Activated CD8-positive, alpha-beta T cell treated with anti-CD3 and anti-CD28 coated beads, Interleukin-2, amount 10 ng/mL, durations not matched to agents 7 days and 5 days (primary cell): Measurements from ENCODE around the gene TDRD10. TPM values are rescaled to one million over a fixed set of nuclear protein-coding genes. Genes with fewer than 3 reads are reported as not detected.

ENCODE experiments used
- ATAC-seq: fragments of 150-1000 bp; cut with Tn5 transposase; one replicate; pipeline ENCODE4 v1.10.0; 2021; ENCODE audit warnings: moderate library complexity
- CTCF ChIA-PET: fragments of 350-600 bp; sonication (Branson Sonifier 250); formaldehyde crosslinking; loops from one replicate; lab custom pipeline; 2021; ENCODE audit warnings: antibody characterized with exemption; lab: Charles Lee
- POLR2A ChIA-PET: fragments of 350-600 bp; sonication (Branson Sonifier 250); formaldehyde crosslinking; loops from one replicate; lab custom pipeline; 2021; ENCODE audit warnings: antibody characterized with exemption; lab: Charles Lee
- DNase-seq: peaks from one replicate; pipeline ENCODE4 v3.0.0-alpha.2; 2020
- H3K27ac Mint-ChIP-seq: one replicate; pipeline ENCODE4 v1.8.0; 2021; ENCODE audit warnings: mild to moderate bottlenecking, mixed read lengths
- H3K27me3 Mint-ChIP-seq: one replicate; pipeline ENCODE4 v1.8.0; 2021; ENCODE audit warnings: low read depth, mixed read lengths
- H3K36me3 Mint-ChIP-seq: one replicate; pipeline ENCODE4 v1.8.0; 2021; ENCODE audit warnings: low read depth, mixed read lengths
- H3K4me1 Mint-ChIP-seq: one replicate; pipeline ENCODE4 v1.8.0; 2021; ENCODE audit warnings: low read depth, mixed read lengths
- H3K4me3 Mint-ChIP-seq: one replicate; pipeline ENCODE4 v1.8.0; 2021; ENCODE audit warnings: mild to moderate bottlenecking, mixed read lengths
- H3K9me3 Mint-ChIP-seq: one replicate; pipeline ENCODE4 v1.8.0; 2022; ENCODE audit warnings: mixed read lengths; ENCODE audit not compliant: insufficient read depth
- total RNA-seq, 2 experiments: library from RNA; stranded (reverse); gene quantifications; one replicate each; pipeline ENCODE4 v1.2.3, GENCODE V29; 2021

The TDRD10 gene, protein sequence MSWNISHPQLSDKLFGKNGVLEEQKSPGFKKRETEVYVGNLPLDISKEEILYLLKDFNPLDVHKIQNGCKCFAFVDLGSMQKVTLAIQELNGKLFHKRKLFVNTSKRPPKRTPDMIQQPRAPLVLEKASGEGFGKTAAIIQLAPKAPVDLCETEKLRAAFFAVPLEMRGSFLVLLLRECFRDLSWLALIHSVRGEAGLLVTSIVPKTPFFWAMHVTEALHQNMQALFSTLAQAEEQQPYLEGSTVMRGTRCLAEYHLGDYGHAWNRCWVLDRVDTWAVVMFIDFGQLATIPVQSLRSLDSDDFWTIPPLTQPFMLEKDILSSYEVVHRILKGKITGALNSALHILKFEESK
- not detected for total RNA-seq

DNA sequence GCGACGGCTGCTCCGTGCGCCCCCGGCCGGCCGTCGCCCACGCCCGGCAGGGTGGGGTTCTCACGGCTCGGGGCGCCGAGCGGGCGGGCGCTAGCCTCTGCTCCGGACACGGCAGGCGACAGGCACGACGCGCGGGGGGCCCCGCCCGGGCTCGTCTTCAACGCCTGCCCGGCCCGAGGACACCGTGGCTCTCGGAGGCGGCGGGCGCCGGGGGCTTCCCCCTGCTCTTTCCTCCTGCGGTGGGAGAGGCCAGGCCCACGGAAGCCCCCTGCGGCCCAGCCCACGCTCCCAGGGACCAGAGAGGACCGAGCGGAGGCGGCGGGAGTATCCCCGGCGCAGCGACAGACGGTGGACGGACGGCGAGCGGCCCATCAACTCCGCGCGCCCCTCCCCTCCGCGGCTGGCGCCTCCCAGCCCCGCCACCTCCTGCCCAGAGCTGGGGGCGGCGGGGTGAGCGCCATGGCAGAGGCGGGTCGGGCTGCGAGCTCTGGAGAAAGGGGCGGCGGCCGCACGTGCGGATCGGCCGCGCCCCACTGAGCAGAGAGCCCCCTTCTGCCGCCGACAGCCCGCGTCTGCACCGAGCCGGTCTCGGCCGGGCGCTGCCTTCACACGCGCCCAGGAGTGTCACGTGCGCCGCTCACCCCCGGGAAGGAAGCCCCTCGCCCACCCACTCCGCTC lies at the start of gene TDRD10, which contains the start of gene SHE:
TSS of gene TDRD10 (plus strand) at position 154 of the 678 bp plus-strand sequence. CDS start 4,685 bp downstream, outside the sequence.
TSS of gene SHE (minus strand) at position 347 of the 678 bp plus-strand sequence. CDS start 386 bp downstream, outside the sequence.
- CTCF ChIA-PET: no interaction called here
- H3K27me3 Mint-ChIP-seq: peaks cover 49% of the 10 kb centered on the region

DNA sequence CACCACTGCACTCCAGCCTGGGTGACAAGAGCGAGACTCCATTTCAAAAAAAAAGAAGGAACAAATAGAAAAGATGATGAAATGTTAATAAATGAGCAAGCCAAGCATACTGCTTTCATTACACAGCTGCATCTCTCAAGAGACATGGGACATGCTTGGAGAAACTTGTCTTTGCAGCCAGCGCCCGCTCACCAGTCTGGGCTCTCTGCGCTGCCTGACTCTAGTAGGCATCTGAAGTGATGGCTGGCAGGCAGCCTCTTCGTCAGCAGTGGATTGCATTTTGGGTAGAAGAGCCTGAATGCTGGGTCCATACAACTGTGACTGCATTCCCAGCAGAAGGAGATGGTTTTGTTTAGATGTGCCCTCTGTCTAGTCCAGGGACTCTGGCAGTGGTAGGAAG lies 48.9 kb upstream of the TDRD10 start:
- DNase-seq (no peak), ATAC-seq (no peak)
- Mint-ChIP-seq H3K27me3 (peaks cover 31% of the 10 kb centered on the region), H3K4me3 (no peak overlapping the region), H3K9me3 (no peaks in the 10 kb centered on the region), H3K4me1 (peaks cover 16% of the 10 kb centered on the region), H3K36me3 (no peaks in the 10 kb centered on the region), H3K27ac (no peak overlapping the region)
- ChIA-PET CTCF (interaction anchor here (0.6 to 2.4 kb wide), 4 partner anchors 8 to 52 kb away, joined by 3 to 8 read pairs (median 4); no protein-coding TSS in a partner anchor), POLR2A (no interaction called here)

More for the DNA sequence above, at the start of gene TDRD10, which contains the start of gene SHE:
- DNase-seq: no peak
- H3K9me3 Mint-ChIP-seq: no peaks in the 10 kb centered on the region
- no peak within 1 kb of the TSS for H3K27ac Mint-ChIP-seq
- H3K36me3 Mint-ChIP-seq: no peaks in the 10 kb centered on the region
- peaks cover 3% of the 10 kb centered on the region for H3K4me1 Mint-ChIP-seq
- ATAC-seq: peak; percentile 50
- H3K4me3 Mint-ChIP-seq: no peak within 1 kb of the TSS
- POLR2A ChIA-PET: no interaction called here

DNA sequence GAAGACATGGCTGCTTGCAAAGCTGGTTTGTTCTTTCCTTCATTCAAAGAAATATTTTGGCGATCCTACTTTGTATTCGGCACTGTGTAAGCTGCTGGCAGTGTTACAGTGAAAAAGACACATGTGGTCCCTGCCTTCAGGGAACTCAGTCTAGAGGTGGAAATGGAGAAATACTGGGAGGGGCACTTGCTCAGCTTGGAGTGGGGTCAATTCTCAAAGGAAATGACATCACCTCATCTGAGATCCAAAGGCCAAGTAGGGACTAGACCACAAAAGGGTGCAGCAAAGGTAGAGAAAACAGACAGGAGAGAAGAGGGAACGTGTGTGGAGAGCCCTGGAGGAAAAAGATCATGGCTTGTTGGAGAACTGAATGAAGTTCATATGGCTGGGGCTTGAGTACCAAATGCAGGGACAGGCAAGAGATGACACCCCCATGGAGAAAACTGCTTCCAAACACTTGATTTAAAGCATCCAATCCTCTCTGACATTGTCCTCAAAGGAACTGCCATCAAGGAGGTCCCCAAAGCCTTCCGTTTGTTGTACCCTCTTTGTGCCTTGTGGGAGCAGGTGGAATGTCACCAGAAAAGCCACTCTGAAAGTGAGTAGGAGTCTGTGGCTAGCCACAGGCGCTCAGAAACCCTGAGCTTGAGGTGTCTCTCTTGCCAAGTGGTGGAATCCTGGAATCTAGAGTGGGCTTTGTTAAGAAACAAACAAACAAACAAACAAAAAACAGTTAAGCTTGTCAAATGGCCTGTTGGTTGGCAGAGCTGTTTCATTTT lies 48.3 kb upstream of the TDRD10 start:
- peak; percentile 30 for ATAC-seq
- Mint-ChIP-seq H3K36me3 (no peaks in the 10 kb centered on the region), H3K27ac (no peak overlapping the region)

DNA sequence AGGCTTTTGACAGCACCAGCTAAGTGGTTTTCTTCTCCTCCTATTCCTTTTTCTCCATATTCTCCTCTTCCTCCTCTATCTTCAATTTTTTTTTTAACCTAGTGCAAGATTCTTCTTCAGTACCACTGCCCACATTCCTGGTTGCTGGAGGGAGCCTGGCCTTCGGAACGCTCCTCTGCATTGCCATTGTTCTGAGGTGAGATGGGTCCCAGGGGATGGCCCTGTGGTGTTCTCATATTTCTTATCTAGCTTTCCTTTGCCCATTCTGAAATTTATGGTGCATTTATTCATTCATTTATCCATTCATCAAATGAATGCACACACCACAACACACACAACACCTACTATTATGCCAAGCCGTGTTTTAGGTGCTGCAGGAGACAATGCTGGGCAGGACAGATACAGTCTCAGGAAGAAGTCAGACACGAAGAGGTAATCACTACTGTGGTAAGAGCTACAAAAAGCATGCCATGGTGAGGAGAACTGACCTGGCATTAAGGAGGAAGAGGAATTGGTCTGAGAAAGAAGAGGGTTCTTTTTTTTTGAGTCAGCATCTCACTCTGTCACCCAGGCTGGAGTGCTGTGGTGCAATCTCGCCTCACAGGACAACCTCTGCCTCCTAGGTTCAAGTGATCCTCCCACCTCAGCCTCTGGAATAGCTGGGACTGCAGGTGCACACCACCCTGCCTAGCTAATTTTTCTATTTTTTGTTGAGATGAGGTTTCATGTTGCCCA lies 47.5 kb upstream of the TDRD10 start:
- H3K36me3 Mint-ChIP-seq: no peaks in the 10 kb centered on the region
- no peak overlapping the region for H3K4me3 Mint-ChIP-seq
- DNase-seq (no peak), ATAC-seq (no peak)
- POLR2A ChIA-PET: interaction anchor here (0.6 kb wide), 1 partner anchor 45 kb away, joined by 3 read pairs; no protein-coding TSS in a partner anchor
- peaks cover 29% of the 10 kb centered on the region for H3K27me3 Mint-ChIP-seq
- CTCF ChIA-PET: interaction anchor here (1.2 to 2.4 kb wide), 3 partner anchors 8 to 92 kb away, joined by 3 to 8 read pairs (median 4); no protein-coding TSS in a partner anchor
- peaks cover 16% of the 10 kb centered on the region for H3K4me1 Mint-ChIP-seq
- H3K27ac Mint-ChIP-seq: no peak overlapping the region
- H3K9me3 Mint-ChIP-seq: no peaks in the 10 kb centered on the region

More for the DNA sequence above, 48.3 kb upstream of the TDRD10 start:
- ChIA-PET POLR2A (interaction anchor here (0.6 kb wide), 1 partner anchor 44 kb away, joined by 3 read pairs; no protein-coding TSS in a partner anchor), CTCF (interaction anchor here (1.0 to 2.4 kb wide), 4 partner anchors 9 to 93 kb away, joined by 3 to 8 read pairs (median 4); no protein-coding TSS in a partner anchor)
- Mint-ChIP-seq H3K27me3 (peaks cover 29% of the 10 kb centered on the region), H3K4me1 (peaks cover 16% of the 10 kb centered on the region), H3K4me3 (no peak overlapping the region), H3K9me3 (no peaks in the 10 kb centered on the region)
- no peak for DNase-seq

DNA sequence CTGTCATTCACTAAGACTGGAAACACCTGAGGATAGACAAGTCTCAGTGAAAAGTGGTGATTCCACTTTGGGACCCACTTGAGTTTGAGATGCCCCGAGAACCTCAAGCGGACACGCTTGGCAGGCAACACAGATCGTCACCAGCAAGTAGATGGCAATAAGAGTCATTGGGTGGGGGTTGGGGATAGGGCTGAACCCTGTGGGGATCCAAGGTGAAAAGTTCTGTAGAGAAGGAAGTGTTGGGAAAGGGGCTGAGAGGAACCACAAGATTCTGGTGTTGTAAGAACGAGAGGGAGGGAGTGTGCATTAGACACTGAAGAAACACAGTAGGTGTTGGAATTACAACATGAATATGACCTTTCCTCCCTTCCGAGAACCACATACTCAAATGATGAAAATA lies 45.4 kb upstream of the TDRD10 start:
- CTCF ChIA-PET: no interaction called here
- H3K4me3 Mint-ChIP-seq: no peak overlapping the region
- peaks cover 16% of the 10 kb centered on the region for H3K4me1 Mint-ChIP-seq
- no peaks in the 10 kb centered on the region for H3K9me3 Mint-ChIP-seq
- peaks cover 24% of the 10 kb centered on the region for H3K27me3 Mint-ChIP-seq
- ATAC-seq (no peak), DNase-seq (no peak)
- POLR2A ChIA-PET: no interaction called here
- no peak overlapping the region for H3K27ac Mint-ChIP-seq
- no peaks in the 10 kb centered on the region for H3K36me3 Mint-ChIP-seq

DNA sequence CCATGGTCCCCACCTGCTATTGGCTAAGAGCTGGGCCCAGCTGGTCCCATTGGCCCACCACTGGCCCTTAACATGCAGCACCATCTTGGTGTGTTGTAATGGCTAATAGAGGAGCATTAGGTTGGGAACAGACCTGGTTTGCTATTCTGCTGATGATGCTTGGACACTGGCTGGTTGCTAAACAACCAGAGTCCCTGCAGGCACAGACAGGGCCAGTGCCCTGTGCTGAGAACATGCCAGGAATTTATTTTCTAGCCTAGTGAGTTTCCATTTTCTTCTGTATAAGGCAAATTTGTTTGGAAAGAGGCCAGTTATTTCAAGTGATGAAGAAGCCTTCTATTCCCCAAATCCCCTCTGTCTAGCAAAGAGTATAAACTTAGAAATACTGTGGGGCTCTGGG lies 42.9 kb upstream of the TDRD10 start:
- no peak for ATAC-seq
- Mint-ChIP-seq H3K4me3 (no peak overlapping the region), H3K9me3 (no peaks in the 10 kb centered on the region), H3K27me3 (peaks cover 9% of the 10 kb centered on the region), H3K36me3 (no peaks in the 10 kb centered on the region), H3K27ac (no peak overlapping the region), H3K4me1 (peaks cover 22% of the 10 kb centered on the region)
- no peak for DNase-seq
- POLR2A ChIA-PET: no interaction called here
- CTCF ChIA-PET: interaction anchor here (1.3 kb wide), 1 partner anchor 626 kb away, joined by 3 read pairs; no protein-coding TSS in a partner anchor

DNA sequence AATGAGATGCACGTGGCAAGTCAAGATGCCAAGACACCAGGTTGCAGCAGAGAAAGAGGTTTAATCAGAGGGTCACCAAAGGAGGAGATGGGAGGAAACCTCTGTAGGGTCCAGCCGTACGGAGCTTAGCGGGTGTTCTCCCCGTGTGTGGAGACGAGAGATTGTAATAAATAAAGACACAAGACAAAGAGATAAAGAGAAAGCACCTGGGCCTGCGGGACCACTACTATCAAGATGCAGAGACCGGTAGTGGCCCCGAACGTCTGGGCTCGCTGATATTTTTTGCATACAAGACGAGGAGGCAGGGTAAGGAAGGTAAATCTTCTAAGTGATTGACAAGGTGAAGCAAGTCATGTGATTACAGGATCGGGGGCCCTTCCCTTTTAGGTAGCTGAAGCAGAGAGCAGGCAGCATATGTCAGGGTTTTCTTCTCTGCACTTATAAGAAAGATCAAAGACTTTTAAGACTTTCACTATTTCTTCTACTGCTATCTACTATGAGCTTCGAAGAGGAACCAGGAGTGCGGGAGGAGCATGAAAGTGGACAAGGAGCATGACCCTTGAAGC lies 41.2 kb upstream of the TDRD10 start:
- peaks cover 20% of the 10 kb centered on the region for H3K4me1 Mint-ChIP-seq
- POLR2A ChIA-PET: no interaction called here
- no peak for ATAC-seq

DNA sequence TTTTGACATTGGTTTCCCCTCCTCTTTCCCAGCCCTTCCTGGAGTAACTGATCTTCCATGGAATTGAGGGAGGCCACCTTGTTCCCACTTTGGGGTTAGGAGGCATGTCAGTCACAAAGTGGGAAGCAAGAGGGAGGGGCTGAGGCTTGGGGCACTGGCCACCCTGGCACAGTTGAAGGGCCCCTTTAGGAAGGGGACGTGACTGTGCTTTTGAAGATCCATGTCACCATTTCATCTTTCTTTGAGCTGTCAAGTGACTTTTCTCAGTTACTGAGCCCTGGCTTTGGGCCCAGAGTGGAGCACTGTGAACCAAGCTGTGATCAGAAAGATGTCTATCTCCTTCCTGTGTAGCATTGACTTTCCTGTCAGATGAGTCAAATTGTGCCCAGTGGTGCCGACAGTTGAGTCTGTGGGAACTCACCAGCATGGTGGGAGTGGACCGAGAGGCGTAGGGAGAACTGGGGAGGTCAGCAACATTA lies 38.5 kb upstream of the TDRD10 start:
- H3K9me3 Mint-ChIP-seq: no peaks in the 10 kb centered on the region
- peak overlapping the region; percentile 48 for H3K27ac Mint-ChIP-seq
- H3K4me1 Mint-ChIP-seq: peaks cover 36% of the 10 kb centered on the region
- CTCF ChIA-PET: interaction anchor here (0.9 to 7.1 kb wide), 10 partner anchors 9 to 138 kb away, joined by 3 to 70 read pairs (median 3); no protein-coding TSS in a partner anchor
- ATAC-seq: peak; percentile 87
- peak; percentile 64 for DNase-seq
- H3K27me3 Mint-ChIP-seq: peaks cover 3% of the 10 kb centered on the region
- POLR2A ChIA-PET: interaction anchor here (0.8 kb wide), 1 partner anchor 132 kb away, joined by 4 read pairs; no protein-coding TSS in a partner anchor
- no peak overlapping the region for H3K4me3 Mint-ChIP-seq
- H3K36me3 Mint-ChIP-seq: no peaks in the 10 kb centered on the region

More for the DNA sequence above, 41.2 kb upstream of the TDRD10 start:
- peaks cover 9% of the 10 kb centered on the region for H3K27me3 Mint-ChIP-seq
- H3K27ac Mint-ChIP-seq: no peak overlapping the region
- no peaks in the 10 kb centered on the region for H3K9me3 Mint-ChIP-seq
- H3K36me3 Mint-ChIP-seq: no peaks in the 10 kb centered on the region
- H3K4me3 Mint-ChIP-seq: no peak overlapping the region
- CTCF ChIA-PET: interaction anchor here (1.4 kb wide), 1 partner anchor 21 kb away, joined by 3 read pairs; no protein-coding TSS in a partner anchor
- DNase-seq: no peak

DNA sequence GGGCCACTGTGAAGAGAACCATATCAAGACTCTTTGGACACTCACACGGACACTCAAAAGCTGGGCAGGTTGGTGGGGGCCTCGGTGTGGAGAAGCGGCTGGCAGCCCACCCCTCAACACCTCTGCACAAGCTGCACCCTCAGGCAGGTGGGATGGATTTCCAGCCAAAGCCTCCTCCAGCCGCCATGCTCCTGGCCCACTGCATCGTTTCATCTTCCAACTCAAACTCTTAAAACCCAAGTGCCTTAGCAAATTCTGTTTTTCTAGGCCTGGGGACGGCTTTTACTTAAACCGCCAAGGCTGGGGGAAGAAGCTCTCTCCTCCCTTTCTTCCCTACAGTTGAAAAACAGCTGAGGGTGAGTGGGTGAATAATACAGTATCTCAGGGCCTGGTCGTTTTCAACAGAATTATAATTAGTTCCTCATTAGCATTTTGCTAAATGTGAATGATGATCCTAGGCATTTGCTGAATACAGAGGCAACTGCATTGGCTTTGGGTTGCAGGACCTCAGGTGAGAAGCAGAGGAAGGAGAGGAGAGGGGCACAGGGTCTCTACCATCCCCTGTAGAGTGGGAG lies 36.3 kb upstream of the TDRD10 start:
- peaks cover 10% of the 10 kb centered on the region for H3K27me3 Mint-ChIP-seq
- CTCF ChIA-PET: interaction anchor here (0.7 to 7.1 kb wide), 8 partner anchors 11 to 585 kb away, joined by 3 to 70 read pairs (median 4); partner anchors contain the start of gene ADAM15
- peaks cover 36% of the 10 kb centered on the region for H3K4me1 Mint-ChIP-seq
- no peak for DNase-seq
- no peak overlapping the region for H3K27ac Mint-ChIP-seq
- H3K9me3 Mint-ChIP-seq: no peaks in the 10 kb centered on the region
- ATAC-seq: no peak
- H3K4me3 Mint-ChIP-seq: no peak overlapping the region
- POLR2A ChIA-PET: no interaction called here
- H3K36me3 Mint-ChIP-seq: no peaks in the 10 kb centered on the region

DNA sequence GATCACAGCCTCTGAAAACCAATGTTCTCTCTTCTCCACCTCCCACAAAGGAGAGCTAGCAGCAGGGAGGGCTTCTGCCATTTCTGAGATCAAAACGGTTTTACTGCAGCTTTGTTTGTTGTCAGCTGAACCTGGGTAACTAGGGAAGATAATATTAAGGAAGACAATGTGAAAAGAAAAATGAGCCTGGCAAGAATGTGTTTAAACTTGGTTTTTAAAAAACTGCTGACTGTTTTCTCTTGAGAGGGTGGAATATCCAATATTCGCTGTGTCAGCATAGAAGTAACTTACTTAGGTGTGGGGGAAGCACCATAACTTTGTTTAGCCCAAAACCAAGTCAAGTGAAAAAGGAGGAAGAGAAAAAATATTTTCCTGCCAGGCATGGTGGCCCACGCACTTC lies 35.8 kb upstream of the TDRD10 start:
- Mint-ChIP-seq H3K4me3 (no peak overlapping the region), H3K9me3 (no peaks in the 10 kb centered on the region), H3K4me1 (peaks cover 36% of the 10 kb centered on the region), H3K36me3 (no peaks in the 10 kb centered on the region), H3K27ac (no peak overlapping the region), H3K27me3 (peaks cover 10% of the 10 kb centered on the region)
- CTCF ChIA-PET: interaction anchor here (0.7 to 7.1 kb wide), 6 partner anchors 11 to 113 kb away, joined by 3 to 70 read pairs (median 4); no protein-coding TSS in a partner anchor
- DNase-seq (no peak), ATAC-seq (no peak)
- POLR2A ChIA-PET: no interaction called here
